ENCODE results near the gene RHOT1. TPM values are rescaled to one million over a fixed set of nuclear protein-coding genes. Genes with fewer than 3 reads are reported as not detected.

RHOT1 gene
- polyA plus RNA-seq, 12 donors: 31.4 to 51.6 (median 39.0) TPM; not detected in 1

DNA sequence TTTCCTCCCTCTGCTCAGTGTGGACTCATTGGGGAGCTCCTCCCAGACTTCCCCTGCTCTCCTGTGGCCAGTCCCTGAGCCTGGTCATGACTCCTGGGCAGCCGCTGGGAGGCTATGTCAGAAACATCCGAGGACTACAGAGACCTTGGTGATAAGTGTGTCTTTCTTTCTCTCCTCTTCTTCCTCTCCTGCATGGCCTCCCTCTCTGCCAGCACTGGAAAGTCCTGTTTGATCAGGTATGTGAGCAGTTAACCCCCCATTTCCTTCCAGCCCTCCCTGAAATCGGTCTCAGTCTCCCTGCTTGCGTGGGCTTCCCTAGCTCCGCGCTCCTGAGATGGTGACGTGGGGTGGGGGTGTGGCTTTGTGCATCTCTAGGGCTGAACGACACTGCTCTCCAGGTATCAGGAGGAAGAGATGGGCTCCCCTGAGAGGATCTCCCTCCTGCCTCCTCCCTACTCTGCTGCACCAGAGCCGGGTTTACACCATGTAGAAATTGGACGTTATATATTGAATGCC is 125.4 kb downstream of the RHOT1 start:
- no peak for DNase-seq

DNA sequence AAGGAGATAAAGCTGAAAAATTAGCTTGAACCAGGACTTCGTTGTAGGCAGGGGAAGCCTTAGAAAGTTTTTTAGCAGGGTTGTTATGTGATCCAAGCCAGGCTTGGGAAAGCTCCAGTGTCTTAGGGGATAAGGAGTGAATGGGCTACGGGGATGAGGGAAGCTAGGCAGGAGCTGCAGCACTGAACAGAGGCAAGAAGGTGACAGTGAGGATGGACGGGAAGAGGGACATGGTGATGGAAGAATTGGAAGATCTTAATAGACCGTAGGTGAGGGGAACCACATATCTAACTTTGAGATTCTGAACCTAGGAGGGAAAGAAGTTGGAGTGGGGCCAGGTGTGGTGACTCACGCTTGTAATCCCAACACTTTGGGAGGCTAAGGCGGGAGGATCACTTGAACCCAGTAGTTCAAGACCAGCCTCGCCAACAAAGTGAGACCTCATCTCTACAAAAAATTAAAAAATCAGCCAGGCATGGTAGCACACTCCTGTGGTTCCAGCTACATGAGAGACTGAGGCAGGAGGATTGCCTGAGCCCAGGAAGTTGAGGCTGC is 126.5 kb downstream of the RHOT1 start:
- no peak for DNase-seq

DNA sequence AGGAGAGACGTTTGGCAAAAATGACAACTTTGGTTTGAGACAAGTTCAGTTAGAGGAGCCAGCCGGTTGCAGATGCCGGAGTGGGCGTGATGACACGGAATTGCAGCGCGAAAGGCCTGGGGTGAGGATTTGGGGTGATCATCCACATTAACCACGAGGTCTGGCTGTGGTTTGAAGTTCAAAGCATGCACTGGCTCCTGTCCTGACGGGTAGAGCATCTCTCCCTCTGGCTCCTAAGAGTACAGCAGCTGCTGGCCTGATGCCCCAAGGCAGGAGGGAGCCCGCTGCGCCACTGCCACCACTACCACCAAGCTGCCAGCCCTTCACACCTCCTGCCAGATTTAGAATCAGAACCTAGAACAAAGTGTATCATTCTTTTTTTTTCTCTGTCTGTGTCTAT is 127.1 kb downstream of the RHOT1 start:
- DNase-seq: no peak

DNA sequence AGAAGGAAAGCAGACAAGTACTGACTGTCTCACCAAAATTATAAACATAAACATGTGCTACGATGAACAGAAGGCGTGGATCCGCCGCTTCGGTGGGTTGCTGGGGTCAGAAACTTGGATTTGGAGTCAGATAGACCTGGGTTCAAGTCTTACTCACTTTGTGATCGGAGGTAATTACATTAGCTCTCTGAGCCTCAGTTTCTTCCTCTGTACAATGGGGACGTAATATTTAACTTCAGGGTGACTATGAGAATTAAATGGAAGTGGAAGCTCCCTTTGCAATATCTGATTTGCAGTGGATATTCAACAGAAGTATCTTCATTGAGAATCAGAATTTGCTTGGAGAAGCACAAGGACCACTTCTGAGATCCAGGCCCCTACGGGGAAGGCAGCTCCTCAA is 129.5 kb downstream of the RHOT1 start:
- DNase-seq: no peak

DNA sequence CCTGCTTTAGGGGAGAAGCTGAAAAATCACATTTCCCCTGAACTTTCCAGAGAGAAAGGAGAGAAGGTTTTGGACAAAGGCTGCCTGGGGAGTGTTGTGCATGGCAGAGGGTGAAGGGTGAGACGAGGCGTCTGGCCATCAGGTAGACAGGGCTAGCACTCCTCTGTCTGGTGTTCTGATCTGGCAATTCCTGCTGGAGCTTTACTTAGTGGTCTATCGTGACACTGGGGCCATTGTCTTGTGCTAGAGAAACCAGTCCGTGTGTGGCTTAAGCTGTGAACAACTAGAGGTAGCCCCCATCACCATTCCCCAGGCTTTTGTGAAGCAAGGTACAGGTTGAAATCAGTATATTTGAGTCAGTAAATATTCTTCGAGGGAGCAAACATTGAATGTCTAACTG is 131.8 kb downstream of the RHOT1 start:
- no peak for DNase-seq

DNA sequence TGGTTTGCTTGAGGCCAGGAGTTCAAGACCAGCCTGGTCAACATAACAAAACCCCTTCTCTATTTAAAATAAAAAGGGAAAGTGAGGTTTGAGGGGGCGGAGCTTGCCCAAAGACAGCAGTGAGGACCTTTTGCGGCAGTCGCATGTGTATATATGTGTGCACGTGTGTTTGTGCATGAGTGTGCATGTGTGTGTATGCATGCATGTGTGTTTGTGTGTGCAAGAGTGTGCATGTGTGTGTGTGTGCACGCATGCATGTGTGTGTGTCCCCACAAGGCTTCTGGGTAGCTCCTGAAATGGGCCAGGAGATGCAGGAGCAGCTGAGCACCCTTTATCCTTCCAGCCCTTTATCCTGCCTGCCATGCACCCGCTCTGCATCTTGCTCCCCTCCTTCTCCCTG is 132.3 kb downstream of the RHOT1 start:
- no peak for DNase-seq

Other genes with a start within 250 kb of the RHOT1 start
- gene UTP6, start 240.8 kb upstream of the RHOT1 start, polyA plus RNA-seq (ENCODE audit: insufficient read length in 12 of 12): 10 to 100 TPM in 11 of 12 donors, not detected in 1; 26.7 to 65.1 (median 54.3) TPM
- gene SUZ12, start 205.5 kb upstream of the RHOT1 start, polyA plus RNA-seq (ENCODE audit: insufficient read length in 12 of 12): 10 to 100 TPM in 11 of 12 donors, not detected in 1; 19.9 to 37.2 (median 25.8) TPM
- gene LRRC37B, start 135.1 kb upstream of the RHOT1 start, polyA plus RNA-seq (ENCODE audit: insufficient read length in 12 of 12): 10 to 100 TPM in 9 of 12 donors, 1 to 10 TPM in 2, not detected in 1; 6.9 to 28.8 (median 13.4) TPM
- gene RHBDL3, start 123.3 kb downstream of the RHOT1 start, polyA plus RNA-seq (ENCODE audit: insufficient read length in 12 of 12): 1 to 10 TPM in 9 of 12 donors, under 1 TPM in 2, not detected in 1; 0.84 to 4.9 (median 1.6) TPM
- 10 to 100 TPM in 11 of 12 donors, not detected in 1; 17.4 to 36.1 (median 21.9) TPM for gene C17orf75, start 199.7 kb downstream of the RHOT1 start, polyA plus RNA-seq (ENCODE audit: insufficient read length in 12 of 12)
- gene ZNF207, start 207.7 kb downstream of the RHOT1 start, polyA plus RNA-seq (ENCODE audit: insufficient read length in 12 of 12): 100 to 1,000 TPM in 10 of 12 donors, 10 to 100 TPM in 2; 39.6 to 189 (median 131) TPM